Calu3 (cell line): ENCODE measurements around the gene PIN1. TPM values are rescaled to one million over a fixed set of nuclear protein-coding genes. Genes with fewer than 3 reads are reported as not detected.
A peak's percentile ranks its signal among the peaks of the same experiment; 100 is the strongest.
"Not testable (repeated sequence)": the region's sequence is repeated elsewhere in the genome, so short reads cannot be mapped to it uniquely, and the experiment has no call there.

ENCODE experiments used
- BruUV-seq: library from RNA; stranded (reverse); fragments of 400-500 nt; replicated peaks from 2 replicates; lab custom pipeline; 2021; lab: Mats Ljungman, UMichigan
- CTCF ChIA-PET: fragments of 300-600 bp; sonication (Branson Sonifier 250); formaldehyde crosslinking; loops from one replicate; lab custom pipeline; 2022; ENCODE audit warnings: antibody characterized with exemption; lab: Charles Lee
- DNase-seq: peaks from one replicate; pipeline ENCODE4 v3.0.0; 2022
- H3K27ac Mint-ChIP-seq: one replicate; pipeline ENCODE4 v1.8.0; 2022; ENCODE audit warnings: mixed read lengths; ENCODE audit not compliant: unreplicated experiment
- H3K27me3 Mint-ChIP-seq: one replicate; pipeline ENCODE4 v1.8.0; 2022; ENCODE audit warnings: mixed read lengths; ENCODE audit not compliant: unreplicated experiment
- H3K36me3 Mint-ChIP-seq: one replicate; pipeline ENCODE4 v1.8.0; 2022; ENCODE audit warnings: mild to moderate bottlenecking, moderate library complexity, mixed read lengths; ENCODE audit not compliant: insufficient read depth, unreplicated experiment
- H3K4me1 Mint-ChIP-seq: one replicate; pipeline ENCODE4 v1.8.0; 2022; ENCODE audit warnings: mild to moderate bottlenecking, low read depth, mixed read lengths; ENCODE audit not compliant: unreplicated experiment
- H3K4me3 Mint-ChIP-seq: one replicate; pipeline ENCODE4 v1.8.0; 2022; ENCODE audit warnings: mild to moderate bottlenecking, low read depth, moderate library complexity, mixed read lengths; ENCODE audit not compliant: unreplicated experiment
- H3K9me3 Mint-ChIP-seq: one replicate; pipeline ENCODE4 v1.8.0; 2022; ENCODE audit warnings: low read depth, mixed read lengths; ENCODE audit not compliant: unreplicated experiment
- intact Hi-C: fragments of 100-400 bp; cut with micrococcal nuclease; formaldehyde crosslinking; loops from one replicate; pipeline ENCODE4 v1.10.0; 2022; ENCODE audit not compliant: unreplicated experiment
- total RNA-seq: library from RNA; stranded (reverse); gene quantifications from 2 replicates; pipeline ENCODE4 v1.2.3, GENCODE V29; 2022
- TF ChIP-seq, protein P1 (sequence below): fragments of 200-600 bp; IDR thresholded peaks from one replicate; pipeline ENCODE4 v1.8.0; 2022; ENCODE audit warnings: antibody characterized with exemption; ENCODE audit not compliant: unreplicated experiment

PIN1 gene
- total RNA-seq, 1 experiment from 2014 or later: 49.5 TPM

DNA sequence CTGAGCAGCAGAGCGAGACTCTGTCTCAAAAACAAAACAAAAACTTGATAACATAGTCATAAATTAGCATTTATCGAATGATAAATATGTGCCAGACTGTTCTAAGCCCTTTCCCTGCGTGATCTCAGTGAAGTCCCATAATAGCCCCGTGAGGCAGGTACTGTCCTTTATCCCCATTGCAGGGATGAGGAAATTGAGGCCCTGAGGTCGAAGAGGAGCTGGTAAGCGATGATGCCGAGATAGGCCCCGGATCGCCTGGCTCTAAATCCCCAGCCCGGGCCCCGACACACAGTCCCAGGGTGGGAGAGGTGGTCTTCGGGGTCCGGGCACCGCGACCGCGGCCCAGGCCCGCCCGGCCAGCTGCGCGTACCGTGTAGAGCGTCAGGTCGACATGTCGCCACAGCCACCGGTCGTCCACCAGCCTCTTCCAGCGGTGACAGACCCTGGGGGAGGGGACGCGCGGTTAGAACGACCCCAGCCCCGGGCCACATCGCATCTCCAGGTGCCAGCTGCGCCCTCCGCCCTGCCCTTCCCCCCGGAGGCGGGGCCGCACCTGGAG is 16.9 kb upstream of the PIN1 start:
- TF ChIP-seq, protein P1, sequence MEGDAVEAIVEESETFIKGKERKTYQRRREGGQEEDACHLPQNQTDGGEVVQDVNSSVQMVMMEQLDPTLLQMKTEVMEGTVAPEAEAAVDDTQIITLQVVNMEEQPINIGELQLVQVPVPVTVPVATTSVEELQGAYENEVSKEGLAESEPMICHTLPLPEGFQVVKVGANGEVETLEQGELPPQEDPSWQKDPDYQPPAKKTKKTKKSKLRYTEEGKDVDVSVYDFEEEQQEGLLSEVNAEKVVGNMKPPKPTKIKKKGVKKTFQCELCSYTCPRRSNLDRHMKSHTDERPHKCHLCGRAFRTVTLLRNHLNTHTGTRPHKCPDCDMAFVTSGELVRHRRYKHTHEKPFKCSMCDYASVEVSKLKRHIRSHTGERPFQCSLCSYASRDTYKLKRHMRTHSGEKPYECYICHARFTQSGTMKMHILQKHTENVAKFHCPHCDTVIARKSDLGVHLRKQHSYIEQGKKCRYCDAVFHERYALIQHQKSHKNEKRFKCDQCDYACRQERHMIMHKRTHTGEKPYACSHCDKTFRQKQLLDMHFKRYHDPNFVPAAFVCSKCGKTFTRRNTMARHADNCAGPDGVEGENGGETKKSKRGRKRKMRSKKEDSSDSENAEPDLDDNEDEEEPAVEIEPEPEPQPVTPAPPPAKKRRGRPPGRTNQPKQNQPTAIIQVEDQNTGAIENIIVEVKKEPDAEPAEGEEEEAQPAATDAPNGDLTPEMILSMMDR: no peak
- H3K9me3 Mint-ChIP-seq: no peaks in the 10 kb centered on the region
- no TSS peak for BruUV-seq
- CTCF ChIA-PET: interaction anchor here (0.6 to 0.7 kb wide), 3 partner anchors 24 to 1299 kb away, joined by 3 to 8 read pairs (median 8); no protein-coding TSS in a partner anchor
- intact Hi-C loops: no loop called here
- peak overlapping the region; percentile 80 for H3K4me3 Mint-ChIP-seq
- no peaks in the 10 kb centered on the region for H3K27me3 Mint-ChIP-seq
- DNase-seq: no peak
- no peaks in the 10 kb centered on the region for H3K4me1 Mint-ChIP-seq
- H3K27ac Mint-ChIP-seq: peak overlapping the region; percentile 79
- H3K36me3 Mint-ChIP-seq: peaks cover 31% of the 10 kb centered on the region

DNA sequence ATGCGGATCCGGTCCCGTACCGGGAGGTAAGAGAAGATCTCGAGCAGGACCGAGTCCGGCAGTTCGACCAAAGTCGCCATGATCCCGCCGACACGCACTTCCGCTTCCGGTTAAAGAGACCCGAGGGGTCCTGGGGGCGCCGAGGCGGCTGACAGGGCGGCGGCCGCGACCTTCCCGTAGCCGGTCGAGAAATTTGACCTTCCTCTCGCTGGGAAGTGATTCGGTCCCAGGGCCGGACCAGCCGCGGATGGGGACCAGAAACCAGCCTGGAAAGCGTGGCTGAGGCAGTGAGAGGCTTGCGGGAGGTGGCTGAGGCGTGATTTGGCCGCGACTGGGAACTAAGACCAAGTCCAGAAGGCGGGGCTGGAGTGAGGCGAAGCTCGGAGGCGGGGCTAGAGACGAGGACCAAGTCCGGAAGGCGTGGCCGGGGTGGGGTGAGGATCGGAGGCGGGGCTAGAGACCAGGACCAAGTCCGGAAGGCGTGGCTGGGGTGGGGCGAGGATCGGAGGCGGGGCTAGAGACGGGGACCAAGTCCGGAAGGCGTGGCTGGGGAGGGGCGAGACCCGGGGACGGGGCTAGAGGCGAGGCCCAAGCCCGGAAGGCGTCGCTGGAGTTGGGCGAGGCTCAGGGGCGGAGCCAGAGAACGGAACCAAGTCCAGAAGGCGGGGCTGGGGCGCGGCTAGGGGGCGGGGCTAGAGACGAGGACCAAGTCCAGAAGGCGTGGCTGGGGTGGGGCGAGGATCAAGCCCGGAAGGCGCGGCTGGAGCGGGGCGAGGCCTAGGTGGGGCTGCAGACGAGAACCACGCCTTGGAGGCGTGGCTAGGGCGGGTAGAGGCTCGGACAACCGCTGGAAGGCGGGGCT is 16.2 kb upstream of the PIN1 start, which contains the start of gene FBXL12:
FBXL12 (minus strand) TSS at position 346 of the 862 bp plus-strand sequence; CDS start at position 80, 266 bp downstream.
- Mint-ChIP-seq H3K9me3 (no peaks in the 10 kb centered on the region), H3K4me1 (no peaks in the 10 kb centered on the region), H3K36me3 (peaks cover 27% of the 10 kb centered on the region), H3K4me3 (peak within 1 kb of the TSS; percentile 80), H3K27ac (peak within 1 kb of the TSS; percentile 79), H3K27me3 (no peaks in the 10 kb centered on the region)
- DNase-seq: peak; percentile 99
- intact Hi-C loops: no loop called here
- TF ChIP-seq, protein P1: no peak
- no TSS peak for BruUV-seq
- CTCF ChIA-PET: interaction anchor here (0.6 to 0.7 kb wide), 2 partner anchors 759 to 1300 kb away, joined by 3 to 8 read pairs; no protein-coding TSS in a partner anchor

DNA sequence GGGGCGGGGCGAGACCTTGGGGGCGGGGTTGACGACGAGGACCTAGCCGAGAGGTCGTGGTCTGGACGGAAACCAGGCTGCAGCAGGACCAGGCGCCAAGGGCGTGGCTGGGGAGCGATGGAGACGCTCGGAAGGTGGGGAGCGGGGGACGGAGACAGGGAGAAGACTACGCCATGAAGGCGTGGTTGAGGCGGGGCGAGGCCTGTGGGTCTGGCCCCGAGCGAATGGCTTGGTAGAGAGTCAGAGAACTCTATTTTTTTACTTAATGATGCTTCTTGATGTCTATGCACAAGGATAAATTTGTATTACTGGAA is 15.6 kb upstream of the PIN1 start:
- Mint-ChIP-seq H3K36me3 (peaks cover 24% of the 10 kb centered on the region), H3K27ac (peak overlapping the region; percentile 79), H3K27me3 (no peaks in the 10 kb centered on the region), H3K4me1 (no peaks in the 10 kb centered on the region), H3K9me3 (no peaks in the 10 kb centered on the region), H3K4me3 (peak overlapping the region; percentile 80)
- TF ChIP-seq, protein P1: no peak
- intact Hi-C loops: no loop called here
- CTCF ChIA-PET: no interaction called here
- no peak for DNase-seq
- no TSS peak for BruUV-seq

DNA sequence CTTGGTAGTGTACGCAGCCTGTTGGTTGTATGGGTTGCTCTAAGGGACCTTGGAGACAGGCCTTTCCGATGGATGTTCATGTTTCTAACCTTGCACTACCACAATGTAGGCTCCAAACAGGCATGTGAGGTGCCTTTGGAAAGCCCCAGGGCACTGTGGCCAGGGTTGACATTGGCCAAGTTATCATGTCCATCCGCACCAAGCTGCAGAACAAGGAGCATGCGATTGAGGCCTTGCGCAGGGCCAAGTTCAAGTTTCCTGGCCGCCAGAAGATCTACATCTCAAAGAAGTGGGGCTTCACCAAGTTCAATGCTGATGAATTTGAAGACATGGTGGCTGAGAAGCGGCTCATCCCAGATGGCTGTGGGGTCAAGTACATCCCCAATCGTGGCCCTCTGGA is 15.1 kb upstream of the PIN1 start:
- H3K36me3 Mint-ChIP-seq: peaks cover 24% of the 10 kb centered on the region
- H3K4me3 Mint-ChIP-seq: peak overlapping the region; percentile 80
- intact Hi-C loops, H3K9me3 Mint-ChIP-seq, H3K27me3 Mint-ChIP-seq, DNase-seq, BruUV-seq, H3K4me1 Mint-ChIP-seq, H3K27ac Mint-ChIP-seq, CTCF ChIA-PET: not testable (repeated sequence)
